Nephron progenitor cell (in vitro differentiated cells): ENCODE data around the gene SLC6A19.
"Not testable (repeated sequence)": the region's sequence is repeated elsewhere in the genome, so short reads cannot be mapped to it uniquely, and the experiment has no call there.

Source experiments
- DNase-seq: peaks from one replicate; pipeline ENCODE4 v3.0.0; 2021
- H3K27ac Mint-ChIP-seq: 2 replicates; pipeline ENCODE4 v1.8.0; 2021; ENCODE audit warnings: mild to moderate bottlenecking, moderate library complexity, mixed read lengths
- H3K27me3 Mint-ChIP-seq: 2 replicates; pipeline ENCODE4 v1.8.0; 2021; ENCODE audit warnings: mild to moderate bottlenecking, low read depth, mixed read lengths; ENCODE audit not compliant: poor library complexity
- H3K36me3 Mint-ChIP-seq: 2 replicates; pipeline ENCODE4 v1.8.0; 2021; ENCODE audit warnings: low read depth, mixed read lengths
- H3K4me1 Mint-ChIP-seq: 2 replicates; pipeline ENCODE4 v1.8.0; 2021; ENCODE audit warnings: mixed read lengths
- H3K4me3 Mint-ChIP-seq: 2 replicates; pipeline ENCODE4 v1.8.0; 2021; ENCODE audit warnings: mild to moderate bottlenecking, moderate library complexity, mixed read lengths
- H3K9me3 Mint-ChIP-seq: 2 replicates; pipeline ENCODE4 v1.8.0; 2021; ENCODE audit warnings: mild to moderate bottlenecking, moderate library complexity, mixed read lengths
- TF ChIP-seq, protein P1 (sequence below): fragments of 200-600 bp; sonication (generic); IDR thresholded peaks from 2 replicates; pipeline ENCODE4 v1.5.0; 2021; ENCODE audit warnings: antibody characterized with exemption

SLC6A19 gene

GRCh38 chr5:1262381-1262780, 61.0 kb downstream of the SLC6A19 start:
- Mint-ChIP-seq H3K4me1 (no peaks in the 10 kb centered on the region), H3K4me3 (no peak overlapping the region), H3K36me3 (no peaks in the 10 kb centered on the region), H3K27me3 (peaks cover 6% of the 10 kb centered on the region), H3K9me3 (no peaks in the 10 kb centered on the region), H3K27ac (no peak overlapping the region)
- TF ChIP-seq, protein P1, sequence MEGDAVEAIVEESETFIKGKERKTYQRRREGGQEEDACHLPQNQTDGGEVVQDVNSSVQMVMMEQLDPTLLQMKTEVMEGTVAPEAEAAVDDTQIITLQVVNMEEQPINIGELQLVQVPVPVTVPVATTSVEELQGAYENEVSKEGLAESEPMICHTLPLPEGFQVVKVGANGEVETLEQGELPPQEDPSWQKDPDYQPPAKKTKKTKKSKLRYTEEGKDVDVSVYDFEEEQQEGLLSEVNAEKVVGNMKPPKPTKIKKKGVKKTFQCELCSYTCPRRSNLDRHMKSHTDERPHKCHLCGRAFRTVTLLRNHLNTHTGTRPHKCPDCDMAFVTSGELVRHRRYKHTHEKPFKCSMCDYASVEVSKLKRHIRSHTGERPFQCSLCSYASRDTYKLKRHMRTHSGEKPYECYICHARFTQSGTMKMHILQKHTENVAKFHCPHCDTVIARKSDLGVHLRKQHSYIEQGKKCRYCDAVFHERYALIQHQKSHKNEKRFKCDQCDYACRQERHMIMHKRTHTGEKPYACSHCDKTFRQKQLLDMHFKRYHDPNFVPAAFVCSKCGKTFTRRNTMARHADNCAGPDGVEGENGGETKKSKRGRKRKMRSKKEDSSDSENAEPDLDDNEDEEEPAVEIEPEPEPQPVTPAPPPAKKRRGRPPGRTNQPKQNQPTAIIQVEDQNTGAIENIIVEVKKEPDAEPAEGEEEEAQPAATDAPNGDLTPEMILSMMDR: no peak
- DNase-seq: no peak

- Mint-ChIP-seq H3K4me1 (no peaks in the 10 kb centered on the region), H3K9me3 (no peaks in the 10 kb centered on the region), H3K4me3 (no peak overlapping the region), H3K27ac (no peak overlapping the region), H3K27me3 (peaks cover 7% of the 10 kb centered on the region), H3K36me3 (no peaks in the 10 kb centered on the region)
- TF ChIP-seq, protein P1: no peak
- no peak for DNase-seq
These were observed 62.8 kb downstream of the SLC6A19 start for GRCh38 chr5:1264211-1264610.

GRCh38 chr5:1265026-1265425, 63.6 kb downstream of the SLC6A19 start:
- H3K4me1 Mint-ChIP-seq: no peaks in the 10 kb centered on the region
- no peak overlapping the region for H3K4me3 Mint-ChIP-seq
- H3K9me3 Mint-ChIP-seq: no peaks in the 10 kb centered on the region
- no peak for DNase-seq
- TF ChIP-seq, protein P1: no peak
- no peaks in the 10 kb centered on the region for H3K36me3 Mint-ChIP-seq
- H3K27me3 Mint-ChIP-seq: peaks cover 12% of the 10 kb centered on the region
- no peak overlapping the region for H3K27ac Mint-ChIP-seq

DNA sequence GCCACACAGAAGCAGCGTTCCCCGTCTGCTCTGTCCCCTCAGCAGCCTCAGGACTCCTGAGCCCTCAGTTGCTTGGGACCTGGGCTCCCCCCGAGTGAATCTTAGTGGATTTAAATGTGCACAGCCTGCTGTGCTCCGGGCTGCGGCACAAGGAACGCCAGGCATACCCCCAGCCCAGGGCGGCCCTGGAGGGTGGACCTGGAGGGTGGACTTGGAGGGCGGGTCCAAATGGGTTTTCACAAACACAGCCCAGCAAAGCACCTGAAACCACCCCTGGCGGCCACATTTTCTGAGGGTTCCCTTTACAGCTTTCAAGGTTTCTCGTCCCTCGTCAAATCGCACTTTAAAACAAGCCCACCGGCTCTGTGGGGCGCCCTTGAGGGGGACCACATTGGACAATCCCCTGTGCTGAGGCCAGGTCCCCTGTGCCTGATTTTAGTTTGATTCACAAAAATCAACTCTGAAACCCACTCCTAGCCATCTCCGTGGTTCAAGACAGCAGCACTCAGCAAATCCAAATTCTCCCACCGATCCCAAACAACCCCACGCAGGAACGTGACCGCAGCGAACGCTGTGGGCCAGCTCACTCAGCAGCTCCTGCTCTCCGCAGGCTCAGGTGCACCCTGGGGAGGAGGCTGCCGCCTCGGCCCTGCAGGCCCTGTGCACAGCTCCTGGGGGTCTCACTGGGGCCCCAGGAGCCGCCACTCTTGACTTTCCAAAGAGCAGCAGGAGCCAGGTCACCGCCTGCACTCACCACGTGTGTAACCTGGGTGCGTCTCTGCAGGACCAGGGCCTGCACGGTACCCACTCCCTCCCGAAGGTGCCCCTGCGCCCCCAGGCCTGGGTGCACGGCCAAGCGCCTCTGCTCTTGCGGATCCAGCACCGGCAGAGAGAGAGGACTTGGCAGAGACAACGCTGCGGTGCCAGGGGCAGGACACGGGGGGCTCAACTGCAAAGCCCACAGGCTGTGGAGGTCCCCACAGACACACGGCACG, 64.4 kb downstream of the SLC6A19 start:
- H3K27me3 Mint-ChIP-seq: peaks cover 9% of the 10 kb centered on the region
- H3K9me3 Mint-ChIP-seq: no peaks in the 10 kb centered on the region
- peaks cover 4% of the 10 kb centered on the region for H3K36me3 Mint-ChIP-seq
- DNase-seq: no peak
- no peak overlapping the region for H3K27ac Mint-ChIP-seq
- H3K4me1 Mint-ChIP-seq: no peaks in the 10 kb centered on the region
- no peak overlapping the region for H3K4me3 Mint-ChIP-seq
- TF ChIP-seq, protein P1: no peak

- peaks cover 4% of the 10 kb centered on the region for H3K36me3 Mint-ChIP-seq
- no peak overlapping the region for H3K4me3 Mint-ChIP-seq
- no peak overlapping the region for H3K27ac Mint-ChIP-seq
These were observed 65.4 kb downstream of the SLC6A19 start for GRCh38 chr5:1266791-1267190.

GRCh38 chr5:1267464-1267863, 66.1 kb downstream of the SLC6A19 start:
- not testable (repeated sequence) for H3K36me3 Mint-ChIP-seq, H3K27ac Mint-ChIP-seq, H3K4me3 Mint-ChIP-seq, DNase-seq, H3K9me3 Mint-ChIP-seq, H3K4me1 Mint-ChIP-seq, H3K27me3 Mint-ChIP-seq

More at GRCh38 chr5:1266791-1267190, 65.4 kb downstream of the SLC6A19 start:
- no peak for DNase-seq
- Mint-ChIP-seq H3K27me3 (peaks cover 9% of the 10 kb centered on the region), H3K9me3 (no peaks in the 10 kb centered on the region), H3K4me1 (no peaks in the 10 kb centered on the region)
- TF ChIP-seq, protein P1: no peak
